Gastroesophageal sphincter (tissue), 3 donors: ENCODE results near the gene EGFLAM.

Experiments used
- POLR2A ChIP-seq, 2 donors: fragments of 450-650 bp; IDR thresholded peaks; one replicate each; pipeline ENCODE4 v1.6.1; 2017; ENCODE audit warnings: antibody characterized with exemption in 2 of 2, mild to moderate bottlenecking in 2 of 2, moderate library complexity in 1 of 2
- TF ChIP-seq, protein P1 (sequence below), 4 experiments: fragments of 200-600 bp in 2 of 4; fragments of 450-650 bp in 2 of 4; sonication (generic) in 1 of 4; IDR thresholded peaks; one replicate each; pipeline ENCODE4 v1.5.1; 2017 to 2019; ENCODE audit warnings: antibody characterized with exemption in 4 of 4, mild to moderate bottlenecking in 2 of 4, moderate library complexity in 2 of 4

DNA sequence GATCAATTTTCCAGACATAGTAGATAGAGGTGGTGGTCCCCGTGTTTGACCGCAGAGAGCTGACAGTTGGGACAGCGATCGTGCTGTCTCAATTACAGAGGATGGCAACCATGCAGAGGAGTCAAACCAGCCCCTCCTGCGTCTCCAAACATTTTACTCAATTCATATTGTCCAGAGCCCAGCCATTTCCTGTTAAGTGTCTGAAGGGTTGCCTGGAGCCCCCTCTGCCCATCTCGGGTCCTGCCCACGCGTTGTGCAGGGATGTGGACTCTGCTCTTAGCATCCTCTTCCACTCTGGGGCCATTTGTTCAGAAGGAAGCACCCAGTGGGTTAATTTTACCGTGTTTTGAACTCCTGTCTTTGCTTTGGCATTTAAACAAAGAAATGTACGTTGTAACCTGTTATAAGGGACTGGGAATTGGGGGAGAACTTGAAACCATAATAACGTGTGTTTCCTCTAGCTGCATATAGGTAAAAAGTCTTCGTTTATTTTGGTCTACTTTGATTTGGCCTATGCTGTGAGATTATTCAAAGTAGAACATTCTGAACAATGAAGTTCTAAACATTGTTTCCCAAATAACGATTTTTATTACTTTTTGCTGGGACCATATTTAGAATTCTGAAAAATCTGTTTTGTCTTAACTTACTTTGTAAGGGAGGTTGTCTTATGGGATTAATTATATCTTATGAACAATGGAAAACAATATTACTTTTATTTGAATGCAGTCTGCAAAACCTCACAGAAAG, 876 bp downstream of the EGFLAM start:
- TF ChIP-seq, protein P1, sequence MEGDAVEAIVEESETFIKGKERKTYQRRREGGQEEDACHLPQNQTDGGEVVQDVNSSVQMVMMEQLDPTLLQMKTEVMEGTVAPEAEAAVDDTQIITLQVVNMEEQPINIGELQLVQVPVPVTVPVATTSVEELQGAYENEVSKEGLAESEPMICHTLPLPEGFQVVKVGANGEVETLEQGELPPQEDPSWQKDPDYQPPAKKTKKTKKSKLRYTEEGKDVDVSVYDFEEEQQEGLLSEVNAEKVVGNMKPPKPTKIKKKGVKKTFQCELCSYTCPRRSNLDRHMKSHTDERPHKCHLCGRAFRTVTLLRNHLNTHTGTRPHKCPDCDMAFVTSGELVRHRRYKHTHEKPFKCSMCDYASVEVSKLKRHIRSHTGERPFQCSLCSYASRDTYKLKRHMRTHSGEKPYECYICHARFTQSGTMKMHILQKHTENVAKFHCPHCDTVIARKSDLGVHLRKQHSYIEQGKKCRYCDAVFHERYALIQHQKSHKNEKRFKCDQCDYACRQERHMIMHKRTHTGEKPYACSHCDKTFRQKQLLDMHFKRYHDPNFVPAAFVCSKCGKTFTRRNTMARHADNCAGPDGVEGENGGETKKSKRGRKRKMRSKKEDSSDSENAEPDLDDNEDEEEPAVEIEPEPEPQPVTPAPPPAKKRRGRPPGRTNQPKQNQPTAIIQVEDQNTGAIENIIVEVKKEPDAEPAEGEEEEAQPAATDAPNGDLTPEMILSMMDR (IDR thresholded peaks at IDR 0.05): no peak
- TF ChIP-seq POLR2A (IDR thresholded peaks at IDR 0.05): no peak
